HEK293 (cell line): ENCODE measurements around the gene P2RX4.

Source experiments
- AEBP2 ChIP-seq: fragments of 450-650 bp; formaldehyde crosslinking; IDR thresholded peaks from 2 replicates; pipeline ENCODE4 v1.5.1; 2016; ENCODE audit warnings: missing biosample characterization, missing genetic modification characterization, borderline replicate concordance
- BCL11B ChIP-seq: fragments of 450-650 bp; formaldehyde crosslinking; IDR thresholded peaks from 2 replicates; pipeline ENCODE4 v1.5.1; 2016; ENCODE audit warnings: low read depth, missing biosample characterization, missing genetic modification characterization
- EGR2 ChIP-seq: fragments of 450-650 bp; formaldehyde crosslinking; IDR thresholded peaks from 2 replicates; pipeline ENCODE4 v1.5.1; 2016; ENCODE audit warnings: low read depth, missing biosample characterization, missing genetic modification characterization
- GLIS1 ChIP-seq: fragments of 450-650 bp; formaldehyde crosslinking; IDR thresholded peaks from 2 replicates; pipeline ENCODE4 v1.5.1; 2016; ENCODE audit warnings: missing biosample characterization, missing genetic modification characterization
- HOXC10 ChIP-seq: sonication (generic); formaldehyde crosslinking; IDR thresholded peaks from 2 replicates; pipeline ENCODE4 v1.8.1; 2023; ENCODE audit warnings: mild to moderate bottlenecking, missing genetic modification reagents
- KLF17 ChIP-seq: fragments of 450-650 bp; formaldehyde crosslinking; IDR thresholded peaks from 2 replicates; pipeline ENCODE4 v1.5.1; 2016; ENCODE audit warnings: missing biosample characterization, missing genetic modification characterization
- PATZ1 ChIP-seq: fragments of 450-650 bp; formaldehyde crosslinking; IDR thresholded peaks from 2 replicates; pipeline ENCODE4 v1.5.1; 2016; ENCODE audit warnings: missing biosample characterization, missing genetic modification characterization
- REPIN1 ChIP-seq: fragments of 450-650 bp; formaldehyde crosslinking; IDR thresholded peaks from 2 replicates; pipeline ENCODE4 v1.5.1; 2017; ENCODE audit warnings: missing biosample characterization, missing genetic modification characterization, low read depth
- SP3 ChIP-seq: fragments of 450-650 bp; formaldehyde crosslinking; IDR thresholded peaks from 2 replicates; pipeline ENCODE4 v1.5.1; 2016; ENCODE audit warnings: missing biosample characterization, missing genetic modification characterization
- YY2 ChIP-seq: fragments of 450-650 bp; formaldehyde crosslinking; IDR thresholded peaks from 2 replicates; pipeline ENCODE4 v1.5.1; 2016; ENCODE audit warnings: missing biosample characterization, missing genetic modification characterization
- ZEB2 ChIP-seq: fragments of 450-650 bp; formaldehyde crosslinking; IDR thresholded peaks from 2 replicates; pipeline ENCODE4 v1.5.1; 2016; ENCODE audit warnings: missing biosample characterization, missing genetic modification characterization
- ZFHX2 ChIP-seq: fragments of 450-650 bp; formaldehyde crosslinking; conservative IDR thresholded peaks from 2 replicates; pipeline ENCODE4 v1.5.1; 2016; ENCODE audit warnings: missing biosample characterization, missing genetic modification characterization
- ZFP69B ChIP-seq: fragments of 450-650 bp; formaldehyde crosslinking; IDR thresholded peaks from 2 replicates; pipeline ENCODE4 v1.5.1; 2016; ENCODE audit warnings: missing biosample characterization, missing genetic modification characterization
- ZNF121 ChIP-seq: fragments of 450-650 bp; formaldehyde crosslinking; IDR thresholded peaks from 2 replicates; pipeline ENCODE4 v1.5.1; 2016; ENCODE audit warnings: missing biosample characterization, missing genetic modification characterization
- ZNF132 ChIP-seq: fragments of 450-650 bp; formaldehyde crosslinking; IDR thresholded peaks from 2 replicates; pipeline ENCODE4 v1.5.1; 2017; ENCODE audit warnings: missing biosample characterization, missing genetic modification characterization, borderline replicate concordance
- ZNF184 ChIP-seq: fragments of 450-650 bp; IDR thresholded peaks from 2 replicates; pipeline ENCODE4 v1.5.1; 2018; ENCODE audit warnings: missing biosample characterization, mild to moderate bottlenecking, missing genetic modification characterization
- ZNF202 ChIP-seq: fragments of 450-650 bp; formaldehyde crosslinking; IDR thresholded peaks from 2 replicates; pipeline ENCODE4 v1.5.1; 2016; ENCODE audit warnings: missing biosample characterization, missing genetic modification characterization, borderline replicate concordance
- ZNF211 ChIP-seq: fragments of 450-650 bp; formaldehyde crosslinking; IDR thresholded peaks from 2 replicates; pipeline ENCODE4 v1.5.1; 2016; ENCODE audit warnings: low read depth, missing biosample characterization, missing genetic modification characterization
- ZNF280C ChIP-seq: fragments of 450-650 bp; formaldehyde crosslinking; IDR thresholded peaks from 2 replicates; pipeline ENCODE4 v1.5.1; 2016; ENCODE audit warnings: missing biosample characterization, missing genetic modification characterization
- ZNF324 ChIP-seq: fragments of 450-650 bp; formaldehyde crosslinking; IDR thresholded peaks from 2 replicates; pipeline ENCODE4 v1.5.1; 2016; ENCODE audit warnings: missing biosample characterization, missing genetic modification characterization
- ZNF404 ChIP-seq: fragments of 450-650 bp; formaldehyde crosslinking; IDR thresholded peaks from 2 replicates; pipeline ENCODE4 v1.5.1; 2017; ENCODE audit warnings: missing biosample characterization, missing genetic modification characterization
- ZNF449 ChIP-seq: fragments of 450-650 bp; formaldehyde crosslinking; IDR thresholded peaks from 2 replicates; pipeline ENCODE4 v1.5.1; 2017; ENCODE audit warnings: missing biosample characterization, mild to moderate bottlenecking, missing genetic modification characterization, moderate library complexity
- ZNF488 ChIP-seq: fragments of 450-650 bp; formaldehyde crosslinking; IDR thresholded peaks from 2 replicates; pipeline ENCODE4 v1.5.1; 2016; ENCODE audit warnings: missing biosample characterization, missing genetic modification characterization
- ZNF544 ChIP-seq: fragments of 450-650 bp; formaldehyde crosslinking; IDR thresholded peaks from 2 replicates; pipeline ENCODE4 v1.5.0; 2017; ENCODE audit warnings: missing biosample characterization, missing genetic modification characterization
- ZNF692 ChIP-seq: fragments of 450-650 bp; formaldehyde crosslinking; IDR thresholded peaks from 2 replicates; pipeline ENCODE4 v1.5.1; 2016; ENCODE audit warnings: missing biosample characterization, missing genetic modification characterization
- ZNF76 ChIP-seq: fragments of 450-650 bp; formaldehyde crosslinking; IDR thresholded peaks from 2 replicates; pipeline ENCODE4; 2016; ENCODE audit warnings: low read depth, missing biosample characterization, missing genetic modification characterization, borderline replicate concordance
- ZNF768 ChIP-seq: fragments of 450-650 bp; formaldehyde crosslinking; IDR thresholded peaks from 2 replicates; pipeline ENCODE4 v1.5.1; 2018; ENCODE audit warnings: missing biosample characterization, mild to moderate bottlenecking, missing genetic modification characterization
- ZXDB ChIP-seq: fragments of 450-650 bp; formaldehyde crosslinking; IDR thresholded peaks from 2 replicates; pipeline ENCODE4 v1.5.1; 2016; ENCODE audit warnings: missing biosample characterization, missing genetic modification characterization

The P2RX4 gene

GRCh38 chr12:121209624-121210572 is at the start of gene P2RX4 (continued):
- no peak for TF ChIP-seq AEBP2 (tag by site-specific recombination)
- TF ChIP-seq KLF17, result peak; percentile 84; the same call in 1 of the 2 replicates
- TF ChIP-seq ZNF132 (tag by site-specific recombination), result no peak
- TF ChIP-seq ZFP69B (tag by site-specific recombination), result peak; percentile 74; the same call in 1 of the 2 replicates
- no peak; the same call in none of the 2 replicates for TF ChIP-seq ZXDB
- TF ChIP-seq ZNF280C (tag by site-specific recombination), result no peak
- TF ChIP-seq ZNF76 (tag by site-specific recombination), result no peak; the same call in 1 of the 2 replicates
- TF ChIP-seq REPIN1 (tag by site-specific recombination), result no peak; the same call in 1 of the 2 replicates
- TF ChIP-seq ZNF449 (tag by site-specific recombination), result peak; percentile 52; the same call in 1 of the 2 replicates
- no peak for TF ChIP-seq ZNF211 (tag by site-specific recombination)
- no peak for TF ChIP-seq ZNF324 (tag by site-specific recombination)
- peak; percentile 70 for TF ChIP-seq PATZ1
- TF ChIP-seq ZNF544 (tag by site-specific recombination), result no peak
- TF ChIP-seq ZNF184 (tag by site-specific recombination), result no peak
- peak; percentile 85 for TF ChIP-seq YY2 (tag by site-specific recombination)
- TF ChIP-seq GLIS1 (tag by site-specific recombination), result peak; percentile 90
- TF ChIP-seq HOXC10 (CRISPR knock-in tag), result no peak
- TF ChIP-seq ZEB2 (tag by site-specific recombination), result no peak
- peak; percentile 90 for TF ChIP-seq ZNF692
- TF ChIP-seq ZNF121, result peak; percentile 83
- TF ChIP-seq BCL11B (tag by site-specific recombination), result 0 out of 2 replicates have a peak, but pooled peaks have one; percentile 9
- TF ChIP-seq ZNF488 (tag by site-specific recombination), result no peak
- peak; percentile 6; the same call in 1 of the 2 replicates for TF ChIP-seq ZNF202 (tag by site-specific recombination)
- no peak for TF ChIP-seq ZNF404 (tag by site-specific recombination)
- peak; percentile 62; the same call in 1 of the 2 replicates for TF ChIP-seq EGR2 (tag by site-specific recombination)
- TF ChIP-seq ZFHX2 (tag by site-specific recombination), result peak; percentile 65
- TF ChIP-seq ZNF768 (tag by site-specific recombination), result no peak
- peak; percentile 68 for TF ChIP-seq SP3 (tag by site-specific recombination)
